ENCODE measurements around the gene DDX59.

Gene DDX59

DNA sequence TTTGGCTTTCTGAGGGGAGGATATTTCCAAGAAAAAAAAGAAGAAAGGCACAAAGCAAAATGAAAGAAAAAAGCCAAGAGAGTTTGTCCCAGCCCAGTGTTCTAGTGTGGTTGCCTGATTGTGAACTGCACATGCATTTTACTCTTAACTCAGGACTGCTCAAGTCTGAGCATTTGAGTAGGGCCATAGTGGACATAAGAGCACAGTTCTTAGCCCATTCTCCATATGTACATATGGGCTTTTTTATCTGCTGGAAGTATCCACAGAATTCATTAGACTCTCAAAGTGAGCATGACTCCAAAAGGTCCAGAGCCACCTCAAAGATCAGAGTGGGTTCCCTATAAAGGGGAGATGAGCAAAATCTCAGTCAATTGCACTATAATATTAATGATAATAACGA lies 13.6 kb upstream of the DDX59 start (continued):
- TF ChIP-seq, protein P1, sequence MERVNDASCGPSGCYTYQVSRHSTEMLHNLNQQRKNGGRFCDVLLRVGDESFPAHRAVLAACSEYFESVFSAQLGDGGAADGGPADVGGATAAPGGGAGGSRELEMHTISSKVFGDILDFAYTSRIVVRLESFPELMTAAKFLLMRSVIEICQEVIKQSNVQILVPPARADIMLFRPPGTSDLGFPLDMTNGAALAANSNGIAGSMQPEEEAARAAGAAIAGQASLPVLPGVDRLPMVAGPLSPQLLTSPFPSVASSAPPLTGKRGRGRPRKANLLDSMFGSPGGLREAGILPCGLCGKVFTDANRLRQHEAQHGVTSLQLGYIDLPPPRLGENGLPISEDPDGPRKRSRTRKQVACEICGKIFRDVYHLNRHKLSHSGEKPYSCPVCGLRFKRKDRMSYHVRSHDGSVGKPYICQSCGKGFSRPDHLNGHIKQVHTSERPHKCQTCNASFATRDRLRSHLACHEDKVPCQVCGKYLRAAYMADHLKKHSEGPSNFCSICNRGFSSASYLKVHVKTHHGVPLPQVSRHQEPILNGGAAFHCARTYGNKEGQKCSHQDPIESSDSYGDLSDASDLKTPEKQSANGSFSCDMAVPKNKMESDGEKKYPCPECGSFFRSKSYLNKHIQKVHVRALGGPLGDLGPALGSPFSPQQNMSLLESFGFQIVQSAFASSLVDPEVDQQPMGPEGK (CRISPR knock-in tag; IDR thresholded peaks at IDR 0.05; ENCODE audit: borderline replicate concordance) = no peak
- TF ChIP-seq, protein P2, sequence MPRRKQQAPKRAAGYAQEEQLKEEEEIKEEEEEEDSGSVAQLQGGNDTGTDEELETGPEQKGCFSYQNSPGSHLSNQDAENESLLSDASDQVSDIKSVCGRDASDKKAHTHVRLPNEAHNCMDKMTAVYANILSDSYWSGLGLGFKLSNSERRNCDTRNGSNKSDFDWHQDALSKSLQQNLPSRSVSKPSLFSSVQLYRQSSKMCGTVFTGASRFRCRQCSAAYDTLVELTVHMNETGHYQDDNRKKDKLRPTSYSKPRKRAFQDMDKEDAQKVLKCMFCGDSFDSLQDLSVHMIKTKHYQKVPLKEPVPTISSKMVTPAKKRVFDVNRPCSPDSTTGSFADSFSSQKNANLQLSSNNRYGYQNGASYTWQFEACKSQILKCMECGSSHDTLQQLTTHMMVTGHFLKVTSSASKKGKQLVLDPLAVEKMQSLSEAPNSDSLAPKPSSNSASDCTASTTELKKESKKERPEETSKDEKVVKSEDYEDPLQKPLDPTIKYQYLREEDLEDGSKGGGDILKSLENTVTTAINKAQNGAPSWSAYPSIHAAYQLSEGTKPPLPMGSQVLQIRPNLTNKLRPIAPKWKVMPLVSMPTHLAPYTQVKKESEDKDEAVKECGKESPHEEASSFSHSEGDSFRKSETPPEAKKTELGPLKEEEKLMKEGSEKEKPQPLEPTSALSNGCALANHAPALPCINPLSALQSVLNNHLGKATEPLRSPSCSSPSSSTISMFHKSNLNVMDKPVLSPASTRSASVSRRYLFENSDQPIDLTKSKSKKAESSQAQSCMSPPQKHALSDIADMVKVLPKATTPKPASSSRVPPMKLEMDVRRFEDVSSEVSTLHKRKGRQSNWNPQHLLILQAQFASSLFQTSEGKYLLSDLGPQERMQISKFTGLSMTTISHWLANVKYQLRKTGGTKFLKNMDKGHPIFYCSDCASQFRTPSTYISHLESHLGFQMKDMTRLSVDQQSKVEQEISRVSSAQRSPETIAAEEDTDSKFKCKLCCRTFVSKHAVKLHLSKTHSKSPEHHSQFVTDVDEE (CRISPR knock-in tag; IDR thresholded peaks at IDR 0.05) = no peak
- TF ChIP-seq TCF4 (CRISPR knock-in tag; IDR thresholded peaks at IDR 0.05; ENCODE audit: borderline replicate concordance) = no peak
- no peak for TF ChIP-seq ZNF8 (CRISPR knock-in tag; IDR thresholded peaks at IDR 0.05)

GRCh38 chr1:200681231-200681630 lies 11.5 kb upstream of the DDX59 start:
- no peak for TF ChIP-seq SNAI2 (CRISPR knock-in tag; IDR thresholded peaks at IDR 0.05)
- no peak for TF ChIP-seq ESRRG (CRISPR knock-in tag; IDR thresholded peaks at IDR 0.05)
- no peak for TF ChIP-seq ZNF8 (CRISPR knock-in tag; IDR thresholded peaks at IDR 0.05)
- TF ChIP-seq BACH2 (CRISPR knock-in tag; IDR thresholded peaks at IDR 0.05; ENCODE audit: borderline replicate concordance) = no peak
- no peak for TF ChIP-seq TOX (CRISPR knock-in tag; IDR thresholded peaks at IDR 0.05; ENCODE audit: borderline replicate concordance)
- TF ChIP-seq, protein P2 (CRISPR knock-in tag; IDR thresholded peaks at IDR 0.05) = no peak
- TF ChIP-seq ZC3H10 (CRISPR knock-in tag; IDR thresholded peaks at IDR 0.05) = no peak
- no peak for ATAC-seq

DNA sequence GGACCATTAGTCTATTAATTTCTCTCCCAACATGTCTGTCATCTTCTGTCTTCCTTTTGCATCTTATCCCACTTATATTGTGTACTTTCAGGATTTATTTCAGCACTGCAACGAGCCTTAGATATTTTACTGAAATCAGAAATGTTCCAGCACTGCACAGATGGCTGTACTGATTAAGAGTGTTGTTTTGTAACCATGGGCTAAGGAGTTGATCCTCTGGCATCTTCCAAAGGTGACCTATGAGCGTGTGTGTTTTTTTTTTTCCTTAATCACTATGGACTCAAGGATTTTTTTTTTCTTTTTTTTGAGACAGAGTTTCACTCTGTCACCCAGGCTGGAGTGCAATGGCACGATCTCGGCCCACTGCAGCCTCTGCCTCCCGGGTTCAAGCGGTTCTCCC lies 7.1 kb upstream of the DDX59 start:
- no peak for ATAC-seq
- no peak for TF ChIP-seq OSR1 (CRISPR knock-in tag; IDR thresholded peaks at IDR 0.05)
- TF ChIP-seq, protein P2 (CRISPR knock-in tag; IDR thresholded peaks at IDR 0.05) = no peak
- TF ChIP-seq ZFP3 (CRISPR knock-in tag; IDR thresholded peaks at IDR 0.05) = no peak
- no peak for TF ChIP-seq ZNF8 (CRISPR knock-in tag; IDR thresholded peaks at IDR 0.05)
- no peak for TF ChIP-seq CSRNP3 (CRISPR knock-in tag; IDR thresholded peaks at IDR 0.05)
- TF ChIP-seq ZNF565 (CRISPR knock-in tag; conservative IDR thresholded peaks at IDR 0.05; ENCODE audit: low read depth) = no peak
- no peak for TF ChIP-seq ESRRG (CRISPR knock-in tag; IDR thresholded peaks at IDR 0.05)

GRCh38 chr1:200675588-200675852 lies 5.8 kb upstream of the DDX59 start:
- TF ChIP-seq ZC3H10 (CRISPR knock-in tag; IDR thresholded peaks at IDR 0.05) (no peak), ZNF8 (CRISPR knock-in tag; IDR thresholded peaks at IDR 0.05) (no peak), BACH2 (CRISPR knock-in tag; IDR thresholded peaks at IDR 0.05; ENCODE audit: borderline replicate concordance) (no peak), ZFP3 (CRISPR knock-in tag; IDR thresholded peaks at IDR 0.05) (no peak), CSDC2 (CRISPR knock-in tag; IDR thresholded peaks at IDR 0.05) (no peak), ISL1 (CRISPR knock-in tag; IDR thresholded peaks at IDR 0.05) (no peak), GLIS3 (CRISPR knock-in tag; IDR thresholded peaks at IDR 0.05) (no peak)
- TF ChIP-seq, protein P2 (CRISPR knock-in tag; IDR thresholded peaks at IDR 0.05) = no peak
- no peak for ATAC-seq
